Liver (tissue), 9 donors: ENCODE data around the gene SPCS3. TPM values are rescaled to one million over a fixed set of nuclear protein-coding genes. Genes with fewer than 3 reads are reported as not detected.

Source experiments
- DNase-seq: peaks from one replicate; pipeline ENCODE4 v3.0.0-alpha.2; 2017; ENCODE audit warnings: low spot score
- H3K27ac ChIP-seq, 2 donors: one replicate each; pipeline ENCODE4 v1.7.0; 2013; ENCODE audit warnings: inconsistent platforms in 2 of 2, low read length in 2 of 2, control low read depth in 1 of 2, low read depth in 1 of 2, mild to moderate bottlenecking in 1 of 2
- H3K27me3 ChIP-seq, 4 donors: one replicate each; pipeline versions ENCODE4 v1.6.1 to v1.7.0; 2013; ENCODE audit warnings: low read length in 3 of 4, inconsistent platforms in 1 of 4, mild to moderate bottlenecking in 1 of 4, moderate library complexity in 1 of 4; ENCODE audit not compliant: control insufficient read depth in 4 of 4, insufficient read depth in 4 of 4
- H3K36me3 ChIP-seq, 4 donors: one replicate each; pipeline versions ENCODE4 v1.6.1 to v1.7.0; 2013; ENCODE audit warnings: low read length in 3 of 4, mild to moderate bottlenecking in 3 of 4, low read depth in 1 of 4, moderate library complexity in 1 of 4; ENCODE audit not compliant: control insufficient read depth in 4 of 4, insufficient read depth in 3 of 4
- H3K4me1 ChIP-seq, 4 donors: one replicate each; pipeline versions ENCODE4 v1.6.1 to v1.7.0; 2013; ENCODE audit warnings: low read length in 3 of 4, mild to moderate bottlenecking in 3 of 4, moderate library complexity in 1 of 4; ENCODE audit not compliant: control insufficient read depth in 4 of 4, insufficient read depth in 4 of 4
- H3K4me3 ChIP-seq, 3 donors: one replicate each; pipeline versions ENCODE4 v1.6.1 to v1.7.0; 2013; ENCODE audit warnings: low read length in 3 of 3, control low read depth in 1 of 3, low read depth in 1 of 3, mild to moderate bottlenecking in 1 of 3
- H3K9ac ChIP-seq, 2 donors: one replicate each; pipeline ENCODE4 v1.7.0; 2013; ENCODE audit warnings: low read length in 2 of 2, mild to moderate bottlenecking in 2 of 2, moderate library complexity in 2 of 2, control low read depth in 1 of 2, low read depth in 1 of 2
- H3K9me3 ChIP-seq, 4 donors: one replicate each; pipeline versions ENCODE4 v1.6.1 to v1.7.0; 2013; ENCODE audit warnings: low read length in 3 of 4; ENCODE audit not compliant: control insufficient read depth in 4 of 4
- ATF3 ChIP-seq: IDR thresholded peaks from 2 replicates; pipeline ENCODE4 v1.6.1; 2016; ENCODE audit warnings: antibody characterized with exemption
- FOXA1 ChIP-seq: IDR thresholded peaks from 2 replicates; pipeline ENCODE4 v1.6.1; 2016; ENCODE audit warnings: antibody characterized with exemption
- HNF4A ChIP-seq, 2 donors: conservative IDR thresholded peaks; 2 replicates each; pipeline ENCODE4 v1.6.1; 2016; ENCODE audit warnings: antibody characterized with exemption in 2 of 2, mild to moderate bottlenecking in 2 of 2
- HNF4G ChIP-seq: IDR thresholded peaks from 2 replicates; pipeline ENCODE4 v1.6.1; 2016; ENCODE audit warnings: antibody characterized with exemption
- NR2F2 ChIP-seq: IDR thresholded peaks from 2 replicates; pipeline ENCODE4 v1.6.1; 2016; ENCODE audit warnings: antibody characterized with exemption
- RAD21 ChIP-seq, 2 donors: IDR thresholded peaks; 2 replicates each; pipeline ENCODE4 v1.6.1; 2016; ENCODE audit warnings: antibody characterized with exemption in 2 of 2, mild to moderate bottlenecking in 2 of 2
- REST ChIP-seq: IDR thresholded peaks from 2 replicates; pipeline ENCODE4 v1.6.1; 2016; ENCODE audit warnings: antibody characterized with exemption, mild to moderate bottlenecking
- RXRA ChIP-seq, 2 donors: IDR thresholded peaks; 2 replicates each; pipeline ENCODE4 v1.6.1; 2017 to 2018; ENCODE audit warnings: antibody characterized with exemption in 2 of 2, mild to moderate bottlenecking in 1 of 2
- TAF1 ChIP-seq: conservative IDR thresholded peaks from 2 replicates; pipeline ENCODE4 v1.6.1; 2016; ENCODE audit warnings: antibody characterized with exemption, mild to moderate bottlenecking
- YY1 ChIP-seq: IDR thresholded peaks from 2 replicates; pipeline ENCODE4 v1.6.1; 2016; ENCODE audit warnings: antibody characterized with exemption, mild to moderate bottlenecking
- ZBTB33 ChIP-seq: IDR thresholded peaks from 2 replicates; pipeline ENCODE4 v1.6.1; 2016; ENCODE audit warnings: antibody characterized with exemption
- WGBS: extraction: QIAGEN DNeasy Blood & Tissue Kit; methylation state at CpG from one replicate; pipeline ENCODE4 v1.1.7; 2013; 5-methylcytosine and 5-hydroxymethylcytosine counted together
- polyA plus RNA-seq, 2 donors: library from polyadenylated mRNA; stranded (reverse) in 1 of 2; unstranded in 1 of 2; fragments of 200-250 nt in 1 of 2; fragments of >200 nt in 1 of 2; fragmentation: Nextera tagmentation in 1 of 2; extraction: Ambion mirVana in 1 of 2; gene quantifications; one replicate each; pipeline versions ENCODE4 v1.2.1 to v1.2.3, GENCODE V29; 2013 to 2015
- total RNA-seq, 2 donors: library from RNA; depleted of rRNA; stranded (reverse); fragments of >200 nt; gene quantifications; one replicate each; pipeline ENCODE4 v1.2.3, GENCODE V29; 2014
- TF ChIP-seq, protein P1 (sequence below): IDR thresholded peaks from 2 replicates; pipeline ENCODE4 v1.6.1; 2016; ENCODE audit warnings: antibody characterized with exemption
- TF ChIP-seq, protein P2 (sequence below): fragments of 150-350 bp; IDR thresholded peaks from 2 replicates; pipeline ENCODE4 v1.5.1; 2017; ENCODE audit warnings: improper control_type of control experiment, low read depth, low read length; ENCODE audit not compliant: missing input control
- donor health status: healthy.
- donor health status: healthy.
- donor health status: healthy.
- donor health status: healthy.
- donor health status: healthy.

The SPCS3 gene
- total and polyA plus RNA-seq, 4 donors = 54.0 to 79.4 (median 63.0) TPM

- H3K4me3 ChIP-seq = no peak overlapping the region
- no peak for DNase-seq
- H3K9ac ChIP-seq = no peak overlapping the region
- TF ChIP-seq TAF1 = no peak
- H3K9me3 ChIP-seq = no peaks in the 10 kb centered on the region
- H3K27me3 ChIP-seq = no peaks in the 10 kb centered on the region
- H3K36me3 ChIP-seq = no peaks in the 10 kb centered on the region
- no peak overlapping the region for H3K27ac ChIP-seq
- H3K4me1 ChIP-seq = no peaks in the 10 kb centered on the region
Observed at GRCh38 chr4:176288020-176288419, 31.7 kb upstream of the SPCS3 start.

- Histone ChIP-seq H3K9me3 (no peaks in the 10 kb centered on the region), H3K27ac (no peak overlapping the region), H3K9ac (no peak overlapping the region), H3K4me1 (no peaks in the 10 kb centered on the region), H3K27me3 (no peaks in the 10 kb centered on the region), H3K36me3 (no peaks in the 10 kb centered on the region), H3K4me3 (no peak overlapping the region)
- WGBS = 93% methylated on average over 6 of the region's 6 CpGs
- no peak for TF ChIP-seq FOXA1
- TF ChIP-seq, protein P1, sequence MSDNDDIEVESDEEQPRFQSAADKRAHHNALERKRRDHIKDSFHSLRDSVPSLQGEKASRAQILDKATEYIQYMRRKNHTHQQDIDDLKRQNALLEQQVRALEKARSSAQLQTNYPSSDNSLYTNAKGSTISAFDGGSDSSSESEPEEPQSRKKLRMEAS = no peak
- TF ChIP-seq NR2F2 = no peak
- TF ChIP-seq REST = no peak
- no peak for TF ChIP-seq TAF1
- TF ChIP-seq RAD21 (IDR thresholded peaks at IDR 0.05) = no peak
- TF ChIP-seq HNF4G = no peak
- TF ChIP-seq YY1 = no peak
- no peak for DNase-seq
Observed at GRCh38 chr4:176289561-176289960, 30.2 kb upstream of the SPCS3 start.

GRCh38 chr4:176290520-176290919, 29.2 kb upstream of the SPCS3 start:
- no peak overlapping the region for H3K9ac ChIP-seq
- no peaks in the 10 kb centered on the region for H3K9me3 ChIP-seq
- no peaks in the 10 kb centered on the region for H3K4me1 ChIP-seq
- 92% methylated on average over 3 of the region's 3 CpGs for WGBS
- no peaks in the 10 kb centered on the region for H3K36me3 ChIP-seq
- H3K27ac ChIP-seq = no peak overlapping the region
- DNase-seq = no peak
- no peaks in the 10 kb centered on the region for H3K27me3 ChIP-seq
- no peak overlapping the region for H3K4me3 ChIP-seq
- TF ChIP-seq NR2F2 (no peak), ATF3 (no peak), RAD21 (IDR thresholded peaks at IDR 0.05) (no peak), TAF1 (no peak), FOXA1 (no peak), REST (no peak), ZBTB33 (no peak), HNF4A (conservative IDR thresholded peaks at IDR 0.05) (no peak), RXRA (IDR thresholded peaks at IDR 0.05) (no peak)
- TF ChIP-seq, protein P1 = no peak
- TF ChIP-seq, protein P2, sequence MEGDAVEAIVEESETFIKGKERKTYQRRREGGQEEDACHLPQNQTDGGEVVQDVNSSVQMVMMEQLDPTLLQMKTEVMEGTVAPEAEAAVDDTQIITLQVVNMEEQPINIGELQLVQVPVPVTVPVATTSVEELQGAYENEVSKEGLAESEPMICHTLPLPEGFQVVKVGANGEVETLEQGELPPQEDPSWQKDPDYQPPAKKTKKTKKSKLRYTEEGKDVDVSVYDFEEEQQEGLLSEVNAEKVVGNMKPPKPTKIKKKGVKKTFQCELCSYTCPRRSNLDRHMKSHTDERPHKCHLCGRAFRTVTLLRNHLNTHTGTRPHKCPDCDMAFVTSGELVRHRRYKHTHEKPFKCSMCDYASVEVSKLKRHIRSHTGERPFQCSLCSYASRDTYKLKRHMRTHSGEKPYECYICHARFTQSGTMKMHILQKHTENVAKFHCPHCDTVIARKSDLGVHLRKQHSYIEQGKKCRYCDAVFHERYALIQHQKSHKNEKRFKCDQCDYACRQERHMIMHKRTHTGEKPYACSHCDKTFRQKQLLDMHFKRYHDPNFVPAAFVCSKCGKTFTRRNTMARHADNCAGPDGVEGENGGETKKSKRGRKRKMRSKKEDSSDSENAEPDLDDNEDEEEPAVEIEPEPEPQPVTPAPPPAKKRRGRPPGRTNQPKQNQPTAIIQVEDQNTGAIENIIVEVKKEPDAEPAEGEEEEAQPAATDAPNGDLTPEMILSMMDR = no peak
